Stimulated activated CD8-positive, alpha-beta memory T cell treated with anti-CD3 and anti-CD28 coated beads, Interleukin-15, amount 100 ng/mL, for 24 hours (primary cell): Measurements from ENCODE around the gene PRPH.
"Not testable (repeated sequence)": the region's sequence is repeated elsewhere in the genome, so short reads cannot be mapped to it uniquely, and the experiment has no call there.

Source experiments
- DNase-seq: peaks from one replicate; pipeline ENCODE4 v3.0.0-alpha.2; 2020; ENCODE audit warnings: low read depth

PRPH gene

GRCh38 chr12:49298160-49298559, 3.2 kb downstream of the PRPH start:
- no peak for DNase-seq

GRCh38 chr12:49301760-49302159, 6.8 kb downstream of the PRPH start:
- DNase-seq, result no peak

- no peak for DNase-seq
Observed at GRCh38 chr12:49304161-49304560, 9.2 kb downstream of the PRPH start.

GRCh38 chr12:49305762-49306510, 11.0 kb downstream of the PRPH start:
- no peak for DNase-seq

- DNase-seq, result no peak
Observed at GRCh38 chr12:49309386-49309785, 14.4 kb downstream of the PRPH start.

GRCh38 chr12:49310451-49311000, 15.6 kb downstream of the PRPH start:
- DNase-seq, result not testable (repeated sequence)

GRCh38 chr12:49314811-49315210, 19.9 kb downstream of the PRPH start:
- no peak for DNase-seq

GRCh38 chr12:49317118-49317517, 22.2 kb downstream of the PRPH start:
- DNase-seq, result not testable (repeated sequence)

- DNase-seq, result not testable (repeated sequence)
Observed at GRCh38 chr12:49320411-49321103, 25.6 kb downstream of the PRPH start.

- DNase-seq, result no peak
Observed at GRCh38 chr12:49322367-49322707, 27.4 kb downstream of the PRPH start.

- DNase-seq, result peak; percentile 80
Observed at GRCh38 chr12:49322708-49323523, 28.0 kb downstream of the PRPH start, which contains the start of gene TROAP. Gene TROAP, plus strand, starts transcription at chr12:49323255. Its CDS starts 354 bp downstream, at chr12:49323609.

- no peak for DNase-seq
Observed at GRCh38 chr12:49323524-49324097, 28.7 kb downstream of the PRPH start.

GRCh38 chr12:49325606-49326005, 30.7 kb downstream of the PRPH start:
- no peak for DNase-seq

- DNase-seq, result no peak
Observed at GRCh38 chr12:49327368-49327767, 32.4 kb downstream of the PRPH start.

GRCh38 chr12:49327887-49328286, 32.9 kb downstream of the PRPH start:
- DNase-seq, result no peak

- DNase-seq, result no peak
Observed at GRCh38 chr12:49328816-49329215, 33.9 kb downstream of the PRPH start.

GRCh38 chr12:49330032-49330619, 35.2 kb downstream of the PRPH start:
- DNase-seq, result no peak

- DNase-seq, result no peak
Observed at GRCh38 chr12:49330631-49331379, 35.9 kb downstream of the PRPH start.

GRCh38 chr12:49331380-49332222, 36.7 kb downstream of the PRPH start:
- no peak for DNase-seq

- DNase-seq, result no peak
Observed at GRCh38 chr12:49332441-49332861, 37.5 kb downstream of the PRPH start.
